GM21723 (cell line): ENCODE measurements around the gene MRPL54.
"Not testable (repeated sequence)": the region's sequence is repeated elsewhere in the genome, so short reads cannot be mapped to it uniquely, and the experiment has no call there.

Experiments used
- ATAC-seq: cut with Tn5 transposase; IDR thresholded peaks from one replicate; pipeline ENCODE4 v1.9.1; 2021; ENCODE audit warnings: mild to moderate bottlenecking, moderate library complexity; ENCODE audit not compliant: unreplicated experiment

MRPL54 gene

GRCh38 chr19:3808420-3809143 lies 46.1 kb downstream of the MRPL54 start:
- ATAC-seq = no peak

- ATAC-seq = no peak
These were observed 47.6 kb downstream of the MRPL54 start for GRCh38 chr19:3809881-3810707.

DNA sequence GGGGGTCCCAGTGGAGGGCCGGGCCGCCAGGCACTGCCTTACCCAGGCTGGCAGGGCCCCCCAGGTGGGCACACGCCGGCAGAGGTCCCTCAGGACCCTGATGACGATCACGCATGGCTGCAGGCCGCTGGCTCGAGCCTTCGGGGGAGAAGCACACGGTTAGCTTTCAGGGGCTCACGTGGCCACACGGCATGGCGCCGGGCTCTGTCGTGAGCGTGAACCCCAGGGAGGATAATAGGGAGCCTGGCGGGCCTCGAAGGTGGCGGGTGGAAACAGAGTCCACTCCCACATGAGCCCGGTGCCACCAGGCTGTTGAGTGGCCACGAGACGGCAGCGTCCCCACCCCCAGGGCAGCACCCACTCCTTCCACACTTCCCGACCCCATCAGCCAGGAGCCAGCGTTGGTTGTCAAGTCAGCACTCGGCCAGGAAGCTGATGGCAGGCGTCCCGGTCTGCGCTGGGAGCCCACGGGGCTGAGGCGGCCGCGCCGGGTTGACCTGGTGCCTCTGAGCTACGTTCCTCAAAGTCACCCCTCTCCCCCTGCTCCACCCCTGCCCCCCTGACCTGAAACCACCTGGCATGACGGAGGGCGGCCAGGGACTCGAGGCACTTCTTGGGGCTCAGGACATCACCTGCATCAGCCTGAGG lies 48.4 kb downstream of the MRPL54 start:
- ATAC-seq = no peak

DNA sequence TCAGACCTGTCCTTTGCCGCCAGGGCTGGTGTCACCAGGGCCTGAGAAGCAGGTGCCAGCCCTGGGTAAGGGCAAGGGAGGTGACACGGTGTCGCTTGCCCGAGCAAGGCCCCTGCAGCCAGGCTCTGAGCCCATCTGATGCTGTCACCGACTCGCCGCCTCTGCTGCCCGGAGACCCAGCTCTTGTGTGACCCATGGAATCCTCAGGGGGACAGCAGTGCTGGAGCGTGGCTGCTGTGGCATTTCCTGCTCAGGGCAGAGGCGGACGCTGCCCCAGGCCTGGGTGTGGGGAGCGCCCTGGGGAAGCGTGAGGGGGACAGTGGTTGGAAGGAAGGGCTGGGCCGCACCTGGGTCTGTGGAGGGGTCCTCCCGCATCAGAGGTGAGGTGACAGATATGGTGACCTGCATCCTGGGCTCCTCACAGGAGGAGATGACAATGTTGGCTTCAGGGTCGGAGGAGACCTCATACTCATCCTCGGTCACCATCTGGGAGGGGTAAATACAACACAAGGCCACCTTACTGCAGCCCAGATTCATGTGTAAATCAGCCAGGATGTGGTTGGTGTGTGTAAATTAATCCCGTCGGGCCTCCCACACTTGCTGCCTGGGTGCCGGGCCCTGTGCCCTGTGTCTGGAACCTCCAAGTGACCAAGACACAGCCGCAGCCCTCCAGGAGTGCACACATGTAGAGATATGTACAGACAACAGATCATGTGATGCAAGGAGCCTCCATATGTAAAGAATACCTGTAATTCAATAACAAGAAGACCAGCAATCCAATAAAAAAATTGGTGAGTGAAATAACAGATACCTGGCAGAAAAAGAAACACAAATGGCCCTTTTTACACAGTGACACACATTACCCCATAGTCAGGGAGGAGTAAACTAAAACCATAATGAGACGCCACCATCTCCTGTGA lies 51.3 kb downstream of the MRPL54 start:
- no peak for ATAC-seq

GRCh38 chr19:3814648-3815047 lies 52.2 kb downstream of the MRPL54 start:
- no peak for ATAC-seq

DNA sequence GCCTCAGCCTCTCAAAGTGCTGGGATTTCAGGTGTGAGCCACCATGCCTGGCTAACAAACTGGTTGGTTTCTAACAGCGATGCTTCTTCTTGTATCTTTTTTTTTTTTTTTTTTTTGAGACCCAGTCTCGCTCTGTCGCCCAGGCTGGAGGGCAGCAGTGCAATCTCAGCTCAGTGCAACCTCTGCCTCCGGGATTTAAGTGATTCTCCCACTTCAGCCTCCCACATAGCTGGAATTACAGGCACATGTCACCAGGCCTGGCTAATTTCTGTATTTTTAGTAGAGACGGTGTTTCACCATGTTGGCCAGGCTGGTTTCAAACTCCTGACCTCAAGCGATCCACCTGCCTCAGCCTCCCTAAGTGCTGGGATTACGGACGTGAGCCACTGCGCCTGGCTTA lies 53.7 kb downstream of the MRPL54 start:
- not testable (repeated sequence) for ATAC-seq

- ATAC-seq = no peak
These were observed 54.2 kb downstream of the MRPL54 start for GRCh38 chr19:3816566-3817218.
